WTC11 (cell line): ENCODE data around the gene DNAJC6. TPM values are rescaled to one million over a fixed set of nuclear protein-coding genes. Genes with fewer than 3 reads are reported as not detected.

Source experiments
- ATAC-seq: fragments of 200-7000 bp; cut with Tn5 transposase; 2 replicates; pipeline ENCODE4 v1.10.0; 2021; ENCODE audit warnings: mild to moderate bottlenecking, moderate library complexity
- CTCF ChIA-PET: fragments of 300-600 bp; sonication (Branson Sonifier 250); formaldehyde crosslinking; loops from one replicate; lab custom pipeline; 2021; ENCODE audit warnings: antibody characterized with exemption; lab: Charles Lee
- POLR2A ChIA-PET: fragments of 350-600 bp; sonication (Branson Sonifier 250); formaldehyde crosslinking; loops from one replicate; lab custom pipeline; 2021; ENCODE audit warnings: antibody characterized with exemption; lab: Charles Lee
- DNase-seq: peaks from one replicate; pipeline ENCODE4 v3.0.0; 2021; ENCODE audit warnings: low spot score
- H3K27ac Mint-ChIP-seq: 2 replicates; pipeline ENCODE4 v1.8.0; 2021; ENCODE audit warnings: mixed read lengths
- H3K27me3 Mint-ChIP-seq: 2 replicates; pipeline ENCODE4 v1.8.0; 2021; ENCODE audit warnings: low read depth, mild to moderate bottlenecking, moderate library complexity, mixed read lengths
- H3K36me3 Mint-ChIP-seq: 2 replicates; pipeline ENCODE4 v1.8.0; 2021; ENCODE audit warnings: mixed read lengths
- H3K4me1 Mint-ChIP-seq: 2 replicates; pipeline ENCODE4 v1.8.0; 2022; ENCODE audit warnings: mixed read lengths
- H3K4me3 Mint-ChIP-seq: 2 replicates; pipeline ENCODE4 v1.8.0; 2021; ENCODE audit warnings: mild to moderate bottlenecking, moderate library complexity, mixed read lengths
- H3K9me3 Mint-ChIP-seq: 2 replicates; pipeline ENCODE4 v1.8.0; 2021; ENCODE audit warnings: mixed read lengths
- ATF1 ChIP-seq: sonication (generic); formaldehyde crosslinking; IDR thresholded peaks from 2 replicates; pipeline ENCODE4 v1.8.1; 2023; ENCODE audit warnings: mild to moderate bottlenecking, moderate library complexity, missing genetic modification reagents
- CREM ChIP-seq: sonication (generic); formaldehyde crosslinking; IDR thresholded peaks from 2 replicates; pipeline ENCODE4 v1.8.1; 2022; ENCODE audit warnings: mild to moderate bottlenecking, missing genetic modification reagents, moderate library complexity
- ELF4 ChIP-seq: sonication (generic); formaldehyde crosslinking; IDR thresholded peaks from 2 replicates; pipeline ENCODE4 v1.8.1; 2022; ENCODE audit warnings: low read depth, mild to moderate bottlenecking, moderate library complexity, missing genetic modification reagents
- ETV6 ChIP-seq: sonication (generic); formaldehyde crosslinking; IDR thresholded peaks from 2 replicates; pipeline ENCODE4 v1.8.1; 2022; ENCODE audit warnings: mild to moderate bottlenecking, missing genetic modification reagents
- KAT7 ChIP-seq: sonication (generic); formaldehyde crosslinking; IDR thresholded peaks from 2 replicates; pipeline ENCODE4 v1.8.1; 2023; ENCODE audit warnings: missing genetic modification reagents, mild to moderate bottlenecking, borderline replicate concordance
- NFATC4 ChIP-seq: fragments of 250-450 bp; sonication (Bioruptor Pico); IDR thresholded peaks from 2 replicates; pipeline ENCODE4 v1.9.0; 2021; ENCODE audit warnings: mild to moderate bottlenecking
- SP1 ChIP-seq: sonication (generic); formaldehyde crosslinking; conservative IDR thresholded peaks from 2 replicates; pipeline ENCODE4 v1.8.1; 2022; ENCODE audit warnings: missing genetic modification reagents
- TCF7 ChIP-seq: sonication (generic); formaldehyde crosslinking; IDR thresholded peaks from 2 replicates; pipeline ENCODE4 v1.8.0; 2022; ENCODE audit warnings: mild to moderate bottlenecking, low read depth, missing genetic modification reagents, moderate library complexity
- TEAD1 ChIP-seq: sonication (generic); formaldehyde crosslinking; IDR thresholded peaks from 2 replicates; pipeline ENCODE4 v1.8.0; 2022; ENCODE audit warnings: mild to moderate bottlenecking, missing genetic modification reagents
- ZNF263 ChIP-seq: sonication (generic); formaldehyde crosslinking; IDR thresholded peaks from 2 replicates; pipeline ENCODE4 v1.8.1; 2022; ENCODE audit warnings: low read depth, mild to moderate bottlenecking, moderate library complexity, missing genetic modification reagents
- ZNF396 ChIP-seq: fragments of 250-450 bp; sonication (Bioruptor Pico); IDR thresholded peaks from 2 replicates; pipeline ENCODE4 v1.8.0; 2021; ENCODE audit warnings: mild to moderate bottlenecking, moderate library complexity, borderline replicate concordance
- ZNF423 ChIP-seq: fragments of 250-450 bp; sonication (Bioruptor Pico); IDR thresholded peaks from 2 replicates; pipeline ENCODE4 v2.1.2; 2022; ENCODE audit warnings: mild to moderate bottlenecking, moderate library complexity
- ZNF671 ChIP-seq: fragments of 250-450 bp; sonication (Bioruptor Pico); IDR thresholded peaks from 2 replicates; pipeline ENCODE4 v1.8.0; 2021; ENCODE audit warnings: mild to moderate bottlenecking
- total RNA-seq: library from RNA; stranded (reverse); gene quantifications from 3 replicates; pipeline ENCODE4 v1.2.3, GENCODE V29; 2021
- TF ChIP-seq, protein P1 (sequence below): sonication (generic); formaldehyde crosslinking; IDR thresholded peaks from 2 replicates; pipeline ENCODE4 v1.8.0; 2022; ENCODE audit warnings: mild to moderate bottlenecking, missing genetic modification reagents
- TF ChIP-seq, protein P2 (sequence below): fragments of 250-450 bp; sonication (Bioruptor Pico); IDR thresholded peaks from 2 replicates; pipeline ENCODE4 v1.9.0; 2021; ENCODE audit warnings: mild to moderate bottlenecking
- TF ChIP-seq, protein P3 (sequence below): sonication (generic); formaldehyde crosslinking; IDR thresholded peaks from 2 replicates; pipeline ENCODE4 v1.8.1; 2022; ENCODE audit warnings: low read depth, mild to moderate bottlenecking, moderate library complexity, missing genetic modification reagents, borderline replicate concordance
- TF ChIP-seq, protein P4 (sequence below): sonication (generic); formaldehyde crosslinking; IDR thresholded peaks from 2 replicates; pipeline ENCODE4 v1.8.0; 2023; ENCODE audit warnings: mild to moderate bottlenecking, missing genetic modification reagents
- TF ChIP-seq, protein P5 (sequence below): fragments of 250-450 bp; sonication (Bioruptor Pico); conservative IDR thresholded peaks from 2 replicates; pipeline ENCODE4 v1.9.0; 2021; ENCODE audit warnings: mild to moderate bottlenecking
- TF ChIP-seq, protein P6 (sequence below): sonication (generic); formaldehyde crosslinking; IDR thresholded peaks from 2 replicates; pipeline ENCODE4 v1.8.1; 2023; ENCODE audit warnings: mild to moderate bottlenecking, missing genetic modification reagents, moderate library complexity
- TF ChIP-seq, protein P7 (sequence below): fragments of 250-450 bp; sonication (Bioruptor Pico); IDR thresholded peaks from 2 replicates; pipeline ENCODE4 v1.8.0; 2021; ENCODE audit warnings: mild to moderate bottlenecking
- TF ChIP-seq, protein P8 (sequence below): fragments of 250-450 bp; sonication (Bioruptor Pico); IDR thresholded peaks from 2 replicates; pipeline ENCODE4 v1.9.0; 2021; ENCODE audit warnings: moderate library complexity, mild to moderate bottlenecking, inconsistent platforms, borderline replicate concordance

The DNAJC6 gene
- total RNA-seq, 1 experiment from 2014 or later: 9.1 TPM

DNA sequence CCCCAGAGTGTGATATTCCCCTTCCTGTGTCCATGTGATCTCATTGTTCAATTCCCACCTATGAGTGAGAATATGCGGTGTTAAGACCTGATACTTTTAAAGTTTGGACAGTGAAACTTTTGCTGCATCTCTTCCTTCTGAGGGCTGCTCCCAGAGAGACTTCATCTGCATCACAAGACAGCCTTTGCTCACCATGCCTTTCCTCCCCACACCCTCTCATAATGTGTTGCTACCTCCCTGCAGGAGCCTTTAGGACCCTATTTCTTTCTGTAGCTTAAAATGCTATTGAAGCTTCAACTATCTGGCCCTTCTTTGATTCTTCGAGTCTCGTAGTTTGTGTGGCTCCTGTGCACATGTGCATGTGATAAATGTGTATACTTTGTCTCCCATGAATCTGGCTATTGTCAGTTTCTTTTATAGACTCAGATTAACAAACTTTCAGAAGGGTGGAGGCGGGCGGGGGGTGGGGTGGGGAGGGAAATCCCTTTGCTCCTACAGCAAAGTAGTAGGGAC is 134.8 kb downstream of the DNAJC6 start:
- peaks cover 38% of the 10 kb centered on the region for H3K4me1 Mint-ChIP-seq
- H3K36me3 Mint-ChIP-seq: peaks cover 17% of the 10 kb centered on the region
- no peak for DNase-seq
- peaks cover 15% of the 10 kb centered on the region for H3K9me3 Mint-ChIP-seq
- TF ChIP-seq ZNF396 (CRISPR knock-in tag) (no peak), ZNF263 (CRISPR knock-in tag) (no peak), KAT7 (CRISPR knock-in tag) (no peak), ZNF671 (CRISPR knock-in tag) (no peak), ZNF423 (CRISPR knock-in tag) (no peak)
- H3K27me3 Mint-ChIP-seq: no peaks in the 10 kb centered on the region
- H3K27ac Mint-ChIP-seq: peak overlapping the region; percentile 88
- ChIA-PET POLR2A (no interaction called here), CTCF (no interaction called here)
- peak; percentile 88 for ATAC-seq
- peak overlapping the region; percentile 29; the same call in 1 of the 2 replicates for H3K4me3 Mint-ChIP-seq

DNA sequence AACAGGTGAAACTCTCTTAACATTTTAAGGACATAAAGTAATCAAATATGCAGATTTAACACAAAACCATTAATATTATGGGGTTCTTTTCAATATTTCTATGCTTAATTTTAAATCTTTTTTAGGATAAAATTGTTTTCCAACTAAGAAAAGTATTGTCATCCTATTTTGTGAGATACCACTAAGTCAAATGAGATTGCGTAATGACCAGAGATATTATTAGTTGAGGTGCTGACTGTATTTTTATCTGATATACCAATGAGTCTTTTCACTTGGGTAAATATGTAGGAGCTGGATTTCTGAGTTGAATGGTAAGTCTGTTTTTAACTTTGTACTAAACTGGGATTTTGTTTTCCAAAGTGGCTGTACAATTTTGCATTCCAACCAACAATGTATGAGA is 136.5 kb downstream of the DNAJC6 start:
- no peak overlapping the region for H3K4me3 Mint-ChIP-seq
- ChIA-PET POLR2A (no interaction called here), CTCF (no interaction called here)
- H3K36me3 Mint-ChIP-seq: peaks cover 17% of the 10 kb centered on the region
- TF ChIP-seq TEAD1 (CRISPR knock-in tag): no peak
- DNase-seq: no peak
- ATAC-seq: no peak
- peaks cover 30% of the 10 kb centered on the region for H3K4me1 Mint-ChIP-seq
- no peak overlapping the region for H3K27ac Mint-ChIP-seq
- H3K9me3 Mint-ChIP-seq: peaks cover 15% of the 10 kb centered on the region
- H3K27me3 Mint-ChIP-seq: no peaks in the 10 kb centered on the region

DNA sequence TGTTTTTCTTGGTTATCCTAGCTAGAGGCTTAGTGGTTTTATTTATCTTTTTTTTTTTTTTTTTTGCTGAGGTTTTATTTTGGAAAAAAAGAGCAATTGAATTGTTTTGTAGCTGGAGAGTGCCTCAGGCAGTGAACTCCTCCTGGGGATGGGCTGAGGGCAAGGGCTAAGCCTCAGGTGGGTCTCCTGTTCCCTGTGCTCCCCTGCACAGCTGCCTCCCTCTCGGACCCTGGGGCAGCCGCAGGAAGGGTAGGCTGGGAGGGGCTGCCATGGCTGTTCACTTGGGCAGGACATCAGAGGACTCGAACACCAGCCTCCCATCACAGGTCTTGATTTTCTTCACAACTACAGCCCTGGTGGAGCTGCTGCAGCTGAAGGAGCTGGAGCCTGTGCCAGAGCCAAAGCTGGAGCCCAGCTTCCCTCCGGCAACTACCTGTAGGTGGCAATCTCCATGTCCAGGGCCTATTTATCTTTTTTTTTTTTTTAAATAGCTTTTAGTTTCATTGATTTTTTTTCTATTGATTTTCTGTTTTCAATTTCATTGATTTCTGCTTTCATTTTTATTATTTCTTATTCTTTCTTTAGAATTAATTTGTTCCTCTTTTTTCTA is 140.0 kb downstream of the DNAJC6 start:
- POLR2A ChIA-PET: interaction anchor here (1.2 kb wide), 1 partner anchor 29 kb away, joined by 4 read pairs; the partner anchor contains the start of genes LEPR and LEPROT
- Mint-ChIP-seq H3K27me3 (peaks cover 5% of the 10 kb centered on the region; the same call in 1 of the 2 replicates), H3K9me3 (peaks cover 8% of the 10 kb centered on the region), H3K36me3 (peaks cover 8% of the 10 kb centered on the region), H3K4me1 (peaks cover 12% of the 10 kb centered on the region), H3K4me3 (no peak overlapping the region), H3K27ac (no peak overlapping the region)
- DNase-seq (peak; percentile 34), ATAC-seq (peak; percentile 95)
- CTCF ChIA-PET: interaction anchor here (0.6 to 1.4 kb wide), 19 partner anchors 8 to 322 kb away, joined by 3 to 44 read pairs (median 4); partner anchors contain the start of genes DNAJC6, LEPR and LEPROT
- TF ChIP-seq, protein P1, sequence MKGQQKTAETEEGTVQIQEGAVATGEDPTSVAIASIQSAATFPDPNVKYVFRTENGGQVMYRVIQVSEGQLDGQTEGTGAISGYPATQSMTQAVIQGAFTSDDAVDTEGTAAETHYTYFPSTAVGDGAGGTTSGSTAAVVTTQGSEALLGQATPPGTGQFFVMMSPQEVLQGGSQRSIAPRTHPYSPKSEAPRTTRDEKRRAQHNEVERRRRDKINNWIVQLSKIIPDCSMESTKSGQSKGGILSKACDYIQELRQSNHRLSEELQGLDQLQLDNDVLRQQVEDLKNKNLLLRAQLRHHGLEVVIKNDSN: no peak
- TF ChIP-seq, protein P2, sequence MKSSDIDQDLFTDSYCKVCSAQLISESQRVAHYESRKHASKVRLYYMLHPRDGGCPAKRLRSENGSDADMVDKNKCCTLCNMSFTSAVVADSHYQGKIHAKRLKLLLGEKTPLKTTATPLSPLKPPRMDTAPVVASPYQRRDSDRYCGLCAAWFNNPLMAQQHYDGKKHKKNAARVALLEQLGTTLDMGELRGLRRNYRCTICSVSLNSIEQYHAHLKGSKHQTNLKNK (CRISPR knock-in tag): no peak
- no peak for TF ChIP-seq NFATC4 (CRISPR knock-in tag)
- TF ChIP-seq, protein P3, sequence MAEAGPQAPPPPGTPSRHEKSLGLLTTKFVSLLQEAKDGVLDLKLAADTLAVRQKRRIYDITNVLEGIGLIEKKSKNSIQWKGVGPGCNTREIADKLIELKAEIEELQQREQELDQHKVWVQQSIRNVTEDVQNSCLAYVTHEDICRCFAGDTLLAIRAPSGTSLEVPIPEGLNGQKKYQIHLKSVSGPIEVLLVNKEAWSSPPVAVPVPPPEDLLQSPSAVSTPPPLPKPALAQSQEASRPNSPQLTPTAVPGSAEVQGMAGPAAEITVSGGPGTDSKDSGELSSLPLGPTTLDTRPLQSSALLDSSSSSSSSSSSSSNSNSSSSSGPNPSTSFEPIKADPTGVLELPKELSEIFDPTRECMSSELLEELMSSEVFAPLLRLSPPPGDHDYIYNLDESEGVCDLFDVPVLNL (CRISPR knock-in tag): no peak
- TF ChIP-seq, protein P4, sequence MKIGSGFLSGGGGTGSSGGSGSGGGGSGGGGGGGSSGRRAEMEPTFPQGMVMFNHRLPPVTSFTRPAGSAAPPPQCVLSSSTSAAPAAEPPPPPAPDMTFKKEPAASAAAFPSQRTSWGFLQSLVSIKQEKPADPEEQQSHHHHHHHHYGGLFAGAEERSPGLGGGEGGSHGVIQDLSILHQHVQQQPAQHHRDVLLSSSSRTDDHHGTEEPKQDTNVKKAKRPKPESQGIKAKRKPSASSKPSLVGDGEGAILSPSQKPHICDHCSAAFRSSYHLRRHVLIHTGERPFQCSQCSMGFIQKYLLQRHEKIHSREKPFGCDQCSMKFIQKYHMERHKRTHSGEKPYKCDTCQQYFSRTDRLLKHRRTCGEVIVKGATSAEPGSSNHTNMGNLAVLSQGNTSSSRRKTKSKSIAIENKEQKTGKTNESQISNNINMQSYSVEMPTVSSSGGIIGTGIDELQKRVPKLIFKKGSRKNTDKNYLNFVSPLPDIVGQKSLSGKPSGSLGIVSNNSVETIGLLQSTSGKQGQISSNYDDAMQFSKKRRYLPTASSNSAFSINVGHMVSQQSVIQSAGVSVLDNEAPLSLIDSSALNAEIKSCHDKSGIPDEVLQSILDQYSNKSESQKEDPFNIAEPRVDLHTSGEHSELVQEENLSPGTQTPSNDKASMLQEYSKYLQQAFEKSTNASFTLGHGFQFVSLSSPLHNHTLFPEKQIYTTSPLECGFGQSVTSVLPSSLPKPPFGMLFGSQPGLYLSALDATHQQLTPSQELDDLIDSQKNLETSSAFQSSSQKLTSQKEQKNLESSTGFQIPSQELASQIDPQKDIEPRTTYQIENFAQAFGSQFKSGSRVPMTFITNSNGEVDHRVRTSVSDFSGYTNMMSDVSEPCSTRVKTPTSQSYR (CRISPR knock-in tag): no peak
- TF ChIP-seq, protein P5, sequence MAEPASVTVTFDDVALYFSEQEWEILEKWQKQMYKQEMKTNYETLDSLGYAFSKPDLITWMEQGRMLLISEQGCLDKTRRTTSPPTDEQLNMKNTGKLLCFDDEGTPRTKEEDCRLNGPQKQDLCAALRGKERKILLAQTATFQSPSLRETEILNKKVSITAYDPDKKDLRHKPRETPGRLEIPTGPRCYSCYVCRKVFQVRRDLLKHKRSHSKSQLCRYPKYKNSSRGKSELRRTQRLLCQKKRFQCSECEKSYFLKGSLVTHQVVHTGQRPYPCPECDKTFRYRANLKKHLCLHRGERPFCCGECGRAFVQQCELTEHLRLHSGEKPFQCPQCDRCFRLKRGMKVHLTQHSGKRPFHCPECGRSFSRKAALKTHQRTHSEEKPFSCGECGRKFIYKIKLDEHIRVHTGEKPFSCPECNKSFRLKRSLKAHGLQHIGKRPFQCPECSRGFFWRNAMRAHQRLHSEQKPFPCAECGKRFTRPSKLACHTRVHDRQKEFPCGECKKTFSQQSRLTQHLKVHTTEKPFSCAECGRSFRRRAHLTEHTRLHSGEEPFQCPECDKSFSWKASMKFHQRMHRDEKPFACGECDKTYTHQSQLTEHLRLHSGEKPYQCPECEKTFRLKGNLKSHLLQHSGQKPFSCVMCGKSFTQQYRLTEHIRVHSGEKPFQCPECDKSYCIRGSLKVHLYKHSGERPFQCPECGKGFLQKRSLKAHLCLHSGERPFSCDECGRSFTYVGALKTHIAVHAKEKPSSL: no peak
- TF ChIP-seq, protein P6, sequence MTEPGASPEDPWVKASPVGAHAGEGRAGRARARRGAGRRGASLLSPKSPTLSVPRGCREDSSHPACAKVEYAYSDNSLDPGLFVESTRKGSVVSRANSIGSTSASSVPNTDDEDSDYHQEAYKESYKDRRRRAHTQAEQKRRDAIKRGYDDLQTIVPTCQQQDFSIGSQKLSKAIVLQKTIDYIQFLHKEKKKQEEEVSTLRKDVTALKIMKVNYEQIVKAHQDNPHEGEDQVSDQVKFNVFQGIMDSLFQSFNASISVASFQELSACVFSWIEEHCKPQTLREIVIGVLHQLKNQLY: no peak
- no peak for TF ChIP-seq SP1 (CRISPR knock-in tag)
- no peak for TF ChIP-seq ATF1 (CRISPR knock-in tag)
- TF ChIP-seq, protein P7, sequence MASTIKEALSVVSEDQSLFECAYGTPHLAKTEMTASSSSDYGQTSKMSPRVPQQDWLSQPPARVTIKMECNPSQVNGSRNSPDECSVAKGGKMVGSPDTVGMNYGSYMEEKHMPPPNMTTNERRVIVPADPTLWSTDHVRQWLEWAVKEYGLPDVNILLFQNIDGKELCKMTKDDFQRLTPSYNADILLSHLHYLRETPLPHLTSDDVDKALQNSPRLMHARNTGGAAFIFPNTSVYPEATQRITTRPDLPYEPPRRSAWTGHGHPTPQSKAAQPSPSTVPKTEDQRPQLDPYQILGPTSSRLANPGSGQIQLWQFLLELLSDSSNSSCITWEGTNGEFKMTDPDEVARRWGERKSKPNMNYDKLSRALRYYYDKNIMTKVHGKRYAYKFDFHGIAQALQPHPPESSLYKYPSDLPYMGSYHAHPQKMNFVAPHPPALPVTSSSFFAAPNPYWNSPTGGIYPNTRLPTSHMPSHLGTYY (CRISPR knock-in tag): no peak
- TF ChIP-seq TCF7: no peak
- TF ChIP-seq ETV6: no peak
- TF ChIP-seq, protein P8, sequence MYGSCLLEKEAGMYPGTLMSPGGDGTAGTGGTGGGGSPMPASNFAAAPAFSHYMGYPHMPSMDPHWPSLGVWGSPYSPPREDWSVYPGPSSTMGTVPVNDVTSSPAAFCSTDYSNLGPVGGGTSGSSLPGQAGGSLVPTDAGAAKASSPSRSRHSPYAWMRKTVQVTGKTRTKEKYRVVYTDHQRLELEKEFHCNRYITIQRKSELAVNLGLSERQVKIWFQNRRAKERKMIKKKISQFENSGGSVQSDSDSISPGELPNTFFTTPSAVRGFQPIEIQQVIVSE (CRISPR knock-in tag): no peak
- no peak for TF ChIP-seq CREM
- no peak for TF ChIP-seq ELF4 (CRISPR knock-in tag)
